Caco-2 (cell line): ENCODE measurements around the gene DBF4B. TPM values are rescaled to one million over a fixed set of nuclear protein-coding genes. Genes with fewer than 3 reads are reported as not detected.

Experiments
- BruUV-seq: library from RNA; stranded (reverse); fragments of 400-500 nt; replicated peaks from 2 replicates; lab custom pipeline; 2021; lab: Mats Ljungman, UMichigan
- CTCF ChIA-PET: fragments of 300-600 bp; sonication (Branson Sonifier 250); formaldehyde crosslinking; loops from one replicate; lab custom pipeline; 2022; ENCODE audit warnings: antibody characterized with exemption; lab: Charles Lee
- POLR2A ChIA-PET: fragments of 300-600 bp; sonication (Branson Sonifier 250); formaldehyde crosslinking; loops from one replicate; lab custom pipeline; 2022; ENCODE audit warnings: antibody characterized with exemption; lab: Charles Lee
- DNase-seq, 2 experiments: peaks; one replicate each; pipeline versions ENCODE4 v3.0.0 to v3.0.0-alpha.2; 2020 to 2022
- H3K27me3 ChIP-seq: replicated peaks from 2 replicates; pipeline ENCODE4 v1.6.0; 2011; ENCODE audit warnings: low read length; ENCODE audit not compliant: control insufficient read depth, insufficient read depth
- H3K36me3 ChIP-seq: 2 replicates; pipeline ENCODE4 v1.5.1; 2011; ENCODE audit warnings: low read length; ENCODE audit not compliant: control insufficient read depth, insufficient read depth
- H3K4me1 ChIP-seq: fragments of 250-450 bp; sonication (Bioruptor Pico); 2 replicates; pipeline ENCODE4 v1.5.1; 2020; ENCODE audit warnings: mild to moderate bottlenecking
- H3K4me3 ChIP-seq: 2 replicates; pipeline ENCODE4 v1.5.1; 2011; ENCODE audit warnings: low read depth, mild to moderate bottlenecking, control low read depth, low read length
- H3K9me3 ChIP-seq: fragments of 250-450 bp; sonication (Bioruptor Pico); 2 replicates; pipeline ENCODE4 v1.5.1; 2020; ENCODE audit warnings: mild to moderate bottlenecking, moderate library complexity
- H3K27ac Mint-ChIP-seq: one replicate; pipeline ENCODE4 v1.8.0; 2022; ENCODE audit warnings: mixed read lengths; ENCODE audit not compliant: unreplicated experiment
- H3K27me3 Mint-ChIP-seq: one replicate; pipeline ENCODE4 v1.8.0; 2022; ENCODE audit warnings: mixed read lengths; ENCODE audit not compliant: insufficient read depth, unreplicated experiment
- H3K36me3 Mint-ChIP-seq: one replicate; pipeline ENCODE4 v1.8.0; 2022; ENCODE audit warnings: mild to moderate bottlenecking, mixed read lengths; ENCODE audit not compliant: insufficient read depth, unreplicated experiment
- H3K4me1 Mint-ChIP-seq: one replicate; pipeline ENCODE4 v1.8.0; 2022; ENCODE audit warnings: low read depth, mixed read lengths; ENCODE audit not compliant: unreplicated experiment
- H3K4me3 Mint-ChIP-seq: one replicate; pipeline ENCODE4 v1.8.0; 2022; ENCODE audit warnings: mild to moderate bottlenecking, moderate library complexity, mixed read lengths; ENCODE audit not compliant: unreplicated experiment
- H3K9me3 Mint-ChIP-seq: one replicate; pipeline ENCODE4 v1.8.0; 2022; ENCODE audit warnings: mixed read lengths; ENCODE audit not compliant: unreplicated experiment
- CTCF ChIP-seq, 2 experiments: fragments of 200-600 bp in 1 of 2; IDR thresholded peaks; 1 replicate in 1 of 2; 2 replicates in 1 of 2; pipeline versions ENCODE4 v1.5.1 to v1.8.0; 2011 to 2022; ENCODE audit warnings: antibody characterized with exemption in 1 of 2, control low read depth in 1 of 2, inconsistent platforms in 1 of 2, low read depth in 1 of 2, low read length in 1 of 2, mild to moderate bottlenecking in 1 of 2, moderate library complexity in 1 of 2; ENCODE audit not compliant: insufficient read depth in 1 of 2, severe bottlenecking in 1 of 2, unreplicated experiment in 1 of 2
- intact Hi-C: fragments of 100-400 bp; cut with micrococcal nuclease; formaldehyde crosslinking; loops from one replicate; pipeline ENCODE4 v1.10.0; 2022; ENCODE audit not compliant: unreplicated experiment
- total RNA-seq: library from RNA; stranded (reverse); gene quantifications from 2 replicates; pipeline ENCODE4 v1.2.3, GENCODE V29; 2022

DBF4B gene
- total RNA-seq, 1 experiment from 2014 or later: 34.2 TPM

- Histone ChIP-seq H3K4me3 (no peak overlapping the region), H3K4me1 (no peaks in the 10 kb centered on the region), H3K9me3 (no peaks in the 10 kb centered on the region), H3K36me3 (no peaks in the 10 kb centered on the region; the same call in 1 of the 2 replicates), H3K27me3 (no peaks in the 10 kb centered on the region)
- intact Hi-C loops: no loop called here
- TF ChIP-seq CTCF (IDR thresholded peaks at IDR 0.05; ENCODE audit: insufficient read depth in 1 of 2, low read depth in 1 of 2, low read length in 1 of 2, severe bottlenecking in 1 of 2, unreplicated experiment in 1 of 2): no peak
- peaks cover 26% of the 10 kb centered on the region for H3K36me3 Mint-ChIP-seq
- DNase-seq: no peak
- ChIA-PET CTCF (no interaction called here), POLR2A (no interaction called here)
- no peaks in the 10 kb centered on the region for H3K4me1 Mint-ChIP-seq
- no TSS peak for BruUV-seq
- no peak overlapping the region for H3K4me3 Mint-ChIP-seq
- H3K27me3 Mint-ChIP-seq: no peaks in the 10 kb centered on the region
- H3K9me3 Mint-ChIP-seq: no peaks in the 10 kb centered on the region
- no peak overlapping the region for H3K27ac Mint-ChIP-seq
Observed at GRCh38 chr17:44747566-44747965, 39.1 kb downstream of the DBF4B start.

GRCh38 chr17:44749076-44749979 lies 40.9 kb downstream of the DBF4B start:
- H3K27ac Mint-ChIP-seq: no peak overlapping the region
- peaks cover 26% of the 10 kb centered on the region for H3K36me3 Mint-ChIP-seq
- no peak overlapping the region for H3K4me3 ChIP-seq
- H3K27me3 ChIP-seq: no peaks in the 10 kb centered on the region
- H3K4me3 Mint-ChIP-seq: no peak overlapping the region
- no peaks in the 10 kb centered on the region for H3K9me3 ChIP-seq
- H3K36me3 ChIP-seq: no peaks in the 10 kb centered on the region; the same call in 1 of the 2 replicates
- no peaks in the 10 kb centered on the region for H3K27me3 Mint-ChIP-seq
- ChIA-PET CTCF (no interaction called here), POLR2A (no interaction called here)
- no peak for DNase-seq
- intact Hi-C loops: no loop called here
- no peaks in the 10 kb centered on the region for H3K4me1 ChIP-seq
- no peaks in the 10 kb centered on the region for H3K9me3 Mint-ChIP-seq
- BruUV-seq: no TSS peak
- H3K4me1 Mint-ChIP-seq: no peaks in the 10 kb centered on the region
- TF ChIP-seq CTCF (IDR thresholded peaks at IDR 0.05; ENCODE audit: insufficient read depth in 1 of 2, low read depth in 1 of 2, low read length in 1 of 2, severe bottlenecking in 1 of 2, unreplicated experiment in 1 of 2): no peak

- ChIA-PET POLR2A (no interaction called here), CTCF (no interaction called here)
- no peaks in the 10 kb centered on the region for H3K27me3 ChIP-seq
- no peaks in the 10 kb centered on the region for H3K9me3 Mint-ChIP-seq
- H3K9me3 ChIP-seq: no peaks in the 10 kb centered on the region
- H3K4me3 Mint-ChIP-seq: no peak overlapping the region
- intact Hi-C loops: no loop called here
- no peak for TF ChIP-seq CTCF (IDR thresholded peaks at IDR 0.05; ENCODE audit: insufficient read depth in 1 of 2, low read depth in 1 of 2, low read length in 1 of 2, severe bottlenecking in 1 of 2, unreplicated experiment in 1 of 2)
- no peak for DNase-seq
- no peaks in the 10 kb centered on the region for H3K27me3 Mint-ChIP-seq
- no peak overlapping the region for H3K27ac Mint-ChIP-seq
- no peaks in the 10 kb centered on the region for H3K4me1 Mint-ChIP-seq
- H3K4me3 ChIP-seq: no peak overlapping the region
- H3K36me3 Mint-ChIP-seq: peaks cover 27% of the 10 kb centered on the region
- BruUV-seq: no TSS peak
- no peaks in the 10 kb centered on the region; the same call in 1 of the 2 replicates for H3K36me3 ChIP-seq
- no peaks in the 10 kb centered on the region for H3K4me1 ChIP-seq
Observed at GRCh38 chr17:44749980-44750318, 41.5 kb downstream of the DBF4B start.
